HCT116 (cell line): ENCODE measurements around the gene USP54.

ENCODE experiments used
- ATF3 ChIP-seq: IDR thresholded peaks from 2 replicates; pipeline ENCODE4 v1.6.1; 2012
- CEBPB ChIP-seq: IDR thresholded peaks from 2 replicates; pipeline ENCODE4 v1.6.1; 2012; ENCODE audit warnings: low read depth
- EZH2 ChIP-seq: fragments of 200-600 bp; sonication (generic); IDR thresholded peaks from 2 replicates; pipeline ENCODE4 v1.6.1; 2017; ENCODE audit warnings: antibody characterized with exemption, mixed run types
- POLR2AphosphoS5 ChIP-seq: IDR thresholded peaks from 2 replicates; pipeline ENCODE4 v1.6.1; 2011; ENCODE audit warnings: mild to moderate bottlenecking, low read depth, low read length, moderate library complexity
- REST ChIP-seq: IDR thresholded peaks from 2 replicates; pipeline ENCODE4 v1.6.1; 2012; ENCODE audit warnings: low read depth
- YY1 ChIP-seq: IDR thresholded peaks from 2 replicates; pipeline ENCODE4 v1.6.1; 2011; ENCODE audit warnings: low read length, low read depth, moderate library complexity, mild to moderate bottlenecking; ENCODE audit not compliant: insufficient replicate concordance; ENCODE audit errors: extremely low read depth
- ZBTB33 ChIP-seq: IDR thresholded peaks from 2 replicates; pipeline ENCODE4 v1.6.1; 2011; ENCODE audit warnings: mild to moderate bottlenecking, low read length, moderate library complexity; ENCODE audit not compliant: insufficient replicate concordance; ENCODE audit errors: extremely low read depth
- ZNF274 ChIP-seq: fragments of 200-500 bp; sonication (Bioruptor generic); IDR thresholded peaks from 2 replicates; pipeline ENCODE4 v1.6.1; 2014; ENCODE audit warnings: mild to moderate bottlenecking, low read depth, low read length, inconsistent platforms
- TF ChIP-seq, protein P1 (sequence below), 3 experiments: fragments of 200-600 bp in 1 of 3; sonication (generic) in 1 of 3; IDR thresholded peaks in 2 of 3; conservative IDR thresholded peaks in 1 of 3; 2 replicates each; pipeline ENCODE4 v1.5.1; 2012 to 2017; ENCODE audit warnings: low read depth in 2 of 3, low read length in 2 of 3, antibody characterized with exemption in 1 of 3, borderline replicate concordance in 1 of 3, control low read depth in 1 of 3, mild to moderate bottlenecking in 1 of 3, mixed read lengths in 1 of 3, mixed run types in 1 of 3, moderate library complexity in 1 of 3; ENCODE audit not compliant: insufficient read depth in 1 of 3
- TF ChIP-seq, protein P2 (sequence below): IDR thresholded peaks from 2 replicates; pipeline ENCODE4 v1.6.1; 2012

- no peak for TF ChIP-seq POLR2AphosphoS5
- no peak for TF ChIP-seq REST
- TF ChIP-seq, protein P1, sequence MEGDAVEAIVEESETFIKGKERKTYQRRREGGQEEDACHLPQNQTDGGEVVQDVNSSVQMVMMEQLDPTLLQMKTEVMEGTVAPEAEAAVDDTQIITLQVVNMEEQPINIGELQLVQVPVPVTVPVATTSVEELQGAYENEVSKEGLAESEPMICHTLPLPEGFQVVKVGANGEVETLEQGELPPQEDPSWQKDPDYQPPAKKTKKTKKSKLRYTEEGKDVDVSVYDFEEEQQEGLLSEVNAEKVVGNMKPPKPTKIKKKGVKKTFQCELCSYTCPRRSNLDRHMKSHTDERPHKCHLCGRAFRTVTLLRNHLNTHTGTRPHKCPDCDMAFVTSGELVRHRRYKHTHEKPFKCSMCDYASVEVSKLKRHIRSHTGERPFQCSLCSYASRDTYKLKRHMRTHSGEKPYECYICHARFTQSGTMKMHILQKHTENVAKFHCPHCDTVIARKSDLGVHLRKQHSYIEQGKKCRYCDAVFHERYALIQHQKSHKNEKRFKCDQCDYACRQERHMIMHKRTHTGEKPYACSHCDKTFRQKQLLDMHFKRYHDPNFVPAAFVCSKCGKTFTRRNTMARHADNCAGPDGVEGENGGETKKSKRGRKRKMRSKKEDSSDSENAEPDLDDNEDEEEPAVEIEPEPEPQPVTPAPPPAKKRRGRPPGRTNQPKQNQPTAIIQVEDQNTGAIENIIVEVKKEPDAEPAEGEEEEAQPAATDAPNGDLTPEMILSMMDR (IDR thresholded peaks at IDR 0.05 in 2 of 3, conservative IDR thresholded peaks at IDR 0.05 in 1 of 3; ENCODE audit: borderline replicate concordance in 1 of 3, insufficient read depth in 1 of 3, low read depth in 2 of 3, low read length in 2 of 3) = no peak
- TF ChIP-seq EZH2 = no peak
- no peak for TF ChIP-seq ZNF274
- TF ChIP-seq, protein P2, sequence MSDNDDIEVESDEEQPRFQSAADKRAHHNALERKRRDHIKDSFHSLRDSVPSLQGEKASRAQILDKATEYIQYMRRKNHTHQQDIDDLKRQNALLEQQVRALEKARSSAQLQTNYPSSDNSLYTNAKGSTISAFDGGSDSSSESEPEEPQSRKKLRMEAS = no peak
- no peak for TF ChIP-seq YY1
- no peak for TF ChIP-seq ZBTB33
- TF ChIP-seq CEBPB = no peak
- no peak for TF ChIP-seq ATF3
These were observed 111.0 kb downstream of the USP54 start for GRCh38 chr10:73480158-73480557.
